Loucy (cell line): Measurements from ENCODE around the gene PLEK.

Experiments used
- EZH2phosphoT487 ChIP-seq: fragments of 200-600 bp; IDR thresholded peaks from 2 replicates; pipeline ENCODE4 v1.6.1; 2018; ENCODE audit warnings: antibody characterized with exemption, mild to moderate bottlenecking, moderate library complexity, borderline replicate concordance
- TF ChIP-seq, protein P1 (sequence below): fragments of 200-600 bp; sonication (generic); conservative IDR thresholded peaks from 2 replicates; pipeline ENCODE4 v1.5.1; 2014; ENCODE audit warnings: mild to moderate bottlenecking, antibody characterized with exemption, low read length

GRCh38 chr2:68316111-68316510 lies 49.0 kb upstream of the PLEK start:
- no peak for TF ChIP-seq EZH2phosphoT487
- TF ChIP-seq, protein P1, sequence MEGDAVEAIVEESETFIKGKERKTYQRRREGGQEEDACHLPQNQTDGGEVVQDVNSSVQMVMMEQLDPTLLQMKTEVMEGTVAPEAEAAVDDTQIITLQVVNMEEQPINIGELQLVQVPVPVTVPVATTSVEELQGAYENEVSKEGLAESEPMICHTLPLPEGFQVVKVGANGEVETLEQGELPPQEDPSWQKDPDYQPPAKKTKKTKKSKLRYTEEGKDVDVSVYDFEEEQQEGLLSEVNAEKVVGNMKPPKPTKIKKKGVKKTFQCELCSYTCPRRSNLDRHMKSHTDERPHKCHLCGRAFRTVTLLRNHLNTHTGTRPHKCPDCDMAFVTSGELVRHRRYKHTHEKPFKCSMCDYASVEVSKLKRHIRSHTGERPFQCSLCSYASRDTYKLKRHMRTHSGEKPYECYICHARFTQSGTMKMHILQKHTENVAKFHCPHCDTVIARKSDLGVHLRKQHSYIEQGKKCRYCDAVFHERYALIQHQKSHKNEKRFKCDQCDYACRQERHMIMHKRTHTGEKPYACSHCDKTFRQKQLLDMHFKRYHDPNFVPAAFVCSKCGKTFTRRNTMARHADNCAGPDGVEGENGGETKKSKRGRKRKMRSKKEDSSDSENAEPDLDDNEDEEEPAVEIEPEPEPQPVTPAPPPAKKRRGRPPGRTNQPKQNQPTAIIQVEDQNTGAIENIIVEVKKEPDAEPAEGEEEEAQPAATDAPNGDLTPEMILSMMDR = no peak
